SK-N-SH treated with all-trans-retinoic acid at 6 μM for 48 hours (cell line): ENCODE data around the gene IGFBP3.

Source experiments
- ATAC-seq: fragments of 200-7000 bp; cut with Tn5 transposase; 3 replicates; pipeline ENCODE4 v1.9.1; 2020; ENCODE audit warnings: mild to moderate bottlenecking, moderate library complexity
- ARNTL ChIP-seq: fragments of 450-650 bp; formaldehyde crosslinking; IDR thresholded peaks from 2 replicates; pipeline ENCODE4 v1.5.0; 2020; ENCODE audit warnings: low read depth, mild to moderate bottlenecking, moderate library complexity, borderline replicate concordance
- BACH2 ChIP-seq: fragments of 250-450 bp; sonication (Bioruptor Pico); IDR thresholded peaks from 2 replicates; pipeline ENCODE4 v1.9.0; 2021; ENCODE audit warnings: mild to moderate bottlenecking, borderline replicate concordance
- CSDC2 ChIP-seq: fragments of 250-450 bp; sonication (Bioruptor Pico); IDR thresholded peaks from 2 replicates; pipeline ENCODE4 v1.5.0; 2020; ENCODE audit warnings: mild to moderate bottlenecking, moderate library complexity
- GLIS3 ChIP-seq: fragments of 250-450 bp; sonication (Bioruptor Pico); IDR thresholded peaks from 2 replicates; pipeline ENCODE4 v1.5.0; 2020; ENCODE audit warnings: mild to moderate bottlenecking, moderate library complexity
- ISL1 ChIP-seq: fragments of 250-450 bp; sonication (Bioruptor Pico); IDR thresholded peaks from 2 replicates; pipeline ENCODE4 v2.1.2; 2022; ENCODE audit warnings: mild to moderate bottlenecking, moderate library complexity
- PPARA ChIP-seq: fragments of 250-450 bp; sonication (Bioruptor Pico); IDR thresholded peaks from 2 replicates; pipeline ENCODE4 v1.5.0; 2020; ENCODE audit warnings: mild to moderate bottlenecking, borderline replicate concordance
- RARB ChIP-seq: fragments of 250-450 bp; sonication (Bioruptor Pico); IDR thresholded peaks from 2 replicates; pipeline ENCODE4 v1.8.0; 2021; ENCODE audit warnings: mild to moderate bottlenecking, moderate library complexity
- TOX ChIP-seq: fragments of 250-450 bp; sonication (Bioruptor Pico); IDR thresholded peaks from 2 replicates; pipeline ENCODE4 v1.8.0; 2021; ENCODE audit warnings: mild to moderate bottlenecking, moderate library complexity, borderline replicate concordance
- ZC3H10 ChIP-seq: fragments of 250-450 bp; sonication (Bioruptor Pico); IDR thresholded peaks from 2 replicates; pipeline ENCODE4 v1.5.1; 2021; ENCODE audit warnings: mild to moderate bottlenecking, moderate library complexity
- ZFP3 ChIP-seq: fragments of 250-450 bp; sonication (Bioruptor Pico); IDR thresholded peaks from 2 replicates; pipeline ENCODE4 v1.5.0; 2020; ENCODE audit warnings: mild to moderate bottlenecking, moderate library complexity
- ZFP30 ChIP-seq: fragments of 450-650 bp; formaldehyde crosslinking; IDR thresholded peaks from 2 replicates; pipeline ENCODE4 v1.5.0; 2022; ENCODE audit warnings: mild to moderate bottlenecking, moderate library complexity
- ZNF565 ChIP-seq: fragments of 450-650 bp; formaldehyde crosslinking; conservative IDR thresholded peaks from 2 replicates; pipeline ENCODE4 v1.5.0; 2020; ENCODE audit warnings: low read depth, mild to moderate bottlenecking, moderate library complexity
- ZNF70 ChIP-seq: fragments of 450-650 bp; formaldehyde crosslinking; IDR thresholded peaks from 2 replicates; pipeline ENCODE4 v1.5.0; 2020; ENCODE audit warnings: mild to moderate bottlenecking, moderate library complexity
- ZNF8 ChIP-seq: fragments of 450-650 bp; formaldehyde crosslinking; IDR thresholded peaks from 2 replicates; pipeline ENCODE4 v1.5.0; 2020; ENCODE audit warnings: mild to moderate bottlenecking, moderate library complexity
- TF ChIP-seq, protein P1 (sequence below): fragments of 250-450 bp; sonication (Bioruptor Pico); IDR thresholded peaks from 2 replicates; pipeline ENCODE4 v1.5.0; 2020; ENCODE audit warnings: mild to moderate bottlenecking, moderate library complexity
- TF ChIP-seq, protein P2 (sequence below): fragments of 250-450 bp; sonication (Bioruptor Pico); IDR thresholded peaks from 2 replicates; pipeline ENCODE4 v1.5.1; 2021; ENCODE audit warnings: mild to moderate bottlenecking, moderate library complexity
- TF ChIP-seq, protein P3 (sequence below): fragments of 250-450 bp; sonication (Bioruptor Pico); IDR thresholded peaks from 2 replicates; pipeline ENCODE4 v1.8.0; 2020; ENCODE audit warnings: mild to moderate bottlenecking, moderate library complexity, borderline replicate concordance
- TF ChIP-seq, protein P4 (sequence below): fragments of 250-450 bp; sonication (Bioruptor Pico); IDR thresholded peaks from 2 replicates; pipeline ENCODE4 v1.5.1; 2020; ENCODE audit warnings: low read depth, mild to moderate bottlenecking, moderate library complexity

IGFBP3 gene

DNA sequence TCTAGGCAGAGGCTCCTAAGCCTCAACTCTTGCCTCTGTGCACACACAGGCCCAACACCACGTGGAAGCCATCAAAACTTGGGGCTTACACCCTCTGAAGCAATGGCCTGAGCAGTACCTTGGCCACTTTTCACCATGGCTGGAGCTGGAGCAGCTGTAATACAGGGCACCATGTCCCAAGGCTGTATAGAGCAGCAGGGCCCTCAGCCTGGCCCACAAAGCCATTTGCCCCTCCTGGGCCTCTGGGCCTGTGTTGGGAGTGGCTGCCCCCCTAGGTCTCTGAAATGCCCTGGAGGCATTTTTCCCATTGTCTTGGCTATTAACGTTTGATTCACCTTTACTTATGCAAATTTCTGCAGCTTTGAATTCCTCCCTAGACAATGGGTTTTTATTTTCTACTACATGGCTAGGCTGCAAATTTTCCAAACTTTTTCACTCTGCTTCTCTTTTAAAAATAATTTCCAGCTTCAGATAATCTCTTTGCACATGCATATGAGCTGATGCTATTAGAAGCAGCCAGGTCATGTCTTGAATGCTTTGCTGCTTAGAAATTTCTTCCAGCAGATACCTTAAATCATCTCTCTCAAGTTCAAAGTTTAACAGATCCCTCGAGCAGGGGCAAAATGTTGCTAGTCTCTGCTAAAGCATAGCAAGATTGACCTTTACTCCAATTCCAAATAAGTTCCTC lies 42.5 kb downstream of the IGFBP3 start:
- TF ChIP-seq, protein P1, sequence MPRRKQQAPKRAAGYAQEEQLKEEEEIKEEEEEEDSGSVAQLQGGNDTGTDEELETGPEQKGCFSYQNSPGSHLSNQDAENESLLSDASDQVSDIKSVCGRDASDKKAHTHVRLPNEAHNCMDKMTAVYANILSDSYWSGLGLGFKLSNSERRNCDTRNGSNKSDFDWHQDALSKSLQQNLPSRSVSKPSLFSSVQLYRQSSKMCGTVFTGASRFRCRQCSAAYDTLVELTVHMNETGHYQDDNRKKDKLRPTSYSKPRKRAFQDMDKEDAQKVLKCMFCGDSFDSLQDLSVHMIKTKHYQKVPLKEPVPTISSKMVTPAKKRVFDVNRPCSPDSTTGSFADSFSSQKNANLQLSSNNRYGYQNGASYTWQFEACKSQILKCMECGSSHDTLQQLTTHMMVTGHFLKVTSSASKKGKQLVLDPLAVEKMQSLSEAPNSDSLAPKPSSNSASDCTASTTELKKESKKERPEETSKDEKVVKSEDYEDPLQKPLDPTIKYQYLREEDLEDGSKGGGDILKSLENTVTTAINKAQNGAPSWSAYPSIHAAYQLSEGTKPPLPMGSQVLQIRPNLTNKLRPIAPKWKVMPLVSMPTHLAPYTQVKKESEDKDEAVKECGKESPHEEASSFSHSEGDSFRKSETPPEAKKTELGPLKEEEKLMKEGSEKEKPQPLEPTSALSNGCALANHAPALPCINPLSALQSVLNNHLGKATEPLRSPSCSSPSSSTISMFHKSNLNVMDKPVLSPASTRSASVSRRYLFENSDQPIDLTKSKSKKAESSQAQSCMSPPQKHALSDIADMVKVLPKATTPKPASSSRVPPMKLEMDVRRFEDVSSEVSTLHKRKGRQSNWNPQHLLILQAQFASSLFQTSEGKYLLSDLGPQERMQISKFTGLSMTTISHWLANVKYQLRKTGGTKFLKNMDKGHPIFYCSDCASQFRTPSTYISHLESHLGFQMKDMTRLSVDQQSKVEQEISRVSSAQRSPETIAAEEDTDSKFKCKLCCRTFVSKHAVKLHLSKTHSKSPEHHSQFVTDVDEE: no peak
- TF ChIP-seq, protein P2, sequence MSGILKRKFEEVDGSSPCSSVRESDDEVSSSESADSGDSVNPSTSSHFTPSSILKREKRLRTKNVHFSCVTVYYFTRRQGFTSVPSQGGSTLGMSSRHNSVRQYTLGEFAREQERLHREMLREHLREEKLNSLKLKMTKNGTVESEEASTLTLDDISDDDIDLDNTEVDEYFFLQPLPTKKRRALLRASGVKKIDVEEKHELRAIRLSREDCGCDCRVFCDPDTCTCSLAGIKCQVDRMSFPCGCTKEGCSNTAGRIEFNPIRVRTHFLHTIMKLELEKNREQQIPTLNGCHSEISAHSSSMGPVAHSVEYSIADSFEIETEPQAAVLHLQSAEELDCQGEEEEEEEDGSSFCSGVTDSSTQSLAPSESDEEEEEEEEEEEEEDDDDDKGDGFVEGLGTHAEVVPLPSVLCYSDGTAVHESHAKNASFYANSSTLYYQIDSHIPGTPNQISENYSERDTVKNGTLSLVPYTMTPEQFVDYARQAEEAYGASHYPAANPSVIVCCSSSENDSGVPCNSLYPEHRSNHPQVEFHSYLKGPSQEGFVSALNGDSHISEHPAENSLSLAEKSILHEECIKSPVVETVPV (CRISPR knock-in tag): no peak
- TF ChIP-seq, protein P3, sequence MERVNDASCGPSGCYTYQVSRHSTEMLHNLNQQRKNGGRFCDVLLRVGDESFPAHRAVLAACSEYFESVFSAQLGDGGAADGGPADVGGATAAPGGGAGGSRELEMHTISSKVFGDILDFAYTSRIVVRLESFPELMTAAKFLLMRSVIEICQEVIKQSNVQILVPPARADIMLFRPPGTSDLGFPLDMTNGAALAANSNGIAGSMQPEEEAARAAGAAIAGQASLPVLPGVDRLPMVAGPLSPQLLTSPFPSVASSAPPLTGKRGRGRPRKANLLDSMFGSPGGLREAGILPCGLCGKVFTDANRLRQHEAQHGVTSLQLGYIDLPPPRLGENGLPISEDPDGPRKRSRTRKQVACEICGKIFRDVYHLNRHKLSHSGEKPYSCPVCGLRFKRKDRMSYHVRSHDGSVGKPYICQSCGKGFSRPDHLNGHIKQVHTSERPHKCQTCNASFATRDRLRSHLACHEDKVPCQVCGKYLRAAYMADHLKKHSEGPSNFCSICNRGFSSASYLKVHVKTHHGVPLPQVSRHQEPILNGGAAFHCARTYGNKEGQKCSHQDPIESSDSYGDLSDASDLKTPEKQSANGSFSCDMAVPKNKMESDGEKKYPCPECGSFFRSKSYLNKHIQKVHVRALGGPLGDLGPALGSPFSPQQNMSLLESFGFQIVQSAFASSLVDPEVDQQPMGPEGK (CRISPR knock-in tag): no peak
- no peak for TF ChIP-seq GLIS3
- TF ChIP-seq ISL1 (CRISPR knock-in tag): no peak
- no peak for ATAC-seq

DNA sequence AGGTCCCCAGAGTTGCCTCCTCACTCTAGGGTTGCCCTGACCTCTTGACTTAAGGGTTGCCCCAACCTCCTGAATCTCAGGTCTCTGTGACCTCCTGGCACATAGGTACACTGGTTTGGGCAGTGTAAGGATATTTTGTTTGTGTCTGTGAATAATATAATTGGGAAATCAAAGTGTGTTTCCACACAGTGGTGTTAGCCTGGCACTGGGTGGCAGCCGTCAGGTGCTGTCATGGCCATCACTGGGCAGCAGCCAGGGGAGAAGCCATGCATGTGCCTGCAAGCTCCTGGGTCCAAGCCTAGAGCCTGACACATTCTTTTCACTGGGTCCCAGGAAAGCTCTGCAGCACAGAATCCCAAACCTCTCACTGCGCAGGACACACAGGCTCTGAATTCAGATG lies 44.6 kb downstream of the IGFBP3 start:
- TF ChIP-seq CSDC2 (CRISPR knock-in tag) (no peak), ZFP30 (CRISPR knock-in tag) (no peak), GLIS3 (no peak), PPARA (no peak), ZNF565 (no peak), ZFP3 (CRISPR knock-in tag) (no peak), BACH2 (CRISPR knock-in tag) (no peak), ZNF8 (CRISPR knock-in tag) (no peak), TOX (CRISPR knock-in tag) (no peak), ZNF70 (CRISPR knock-in tag) (no peak), ISL1 (CRISPR knock-in tag) (no peak), ZC3H10 (no peak), RARB (no peak), ARNTL (CRISPR knock-in tag) (no peak)
- TF ChIP-seq, protein P4, sequence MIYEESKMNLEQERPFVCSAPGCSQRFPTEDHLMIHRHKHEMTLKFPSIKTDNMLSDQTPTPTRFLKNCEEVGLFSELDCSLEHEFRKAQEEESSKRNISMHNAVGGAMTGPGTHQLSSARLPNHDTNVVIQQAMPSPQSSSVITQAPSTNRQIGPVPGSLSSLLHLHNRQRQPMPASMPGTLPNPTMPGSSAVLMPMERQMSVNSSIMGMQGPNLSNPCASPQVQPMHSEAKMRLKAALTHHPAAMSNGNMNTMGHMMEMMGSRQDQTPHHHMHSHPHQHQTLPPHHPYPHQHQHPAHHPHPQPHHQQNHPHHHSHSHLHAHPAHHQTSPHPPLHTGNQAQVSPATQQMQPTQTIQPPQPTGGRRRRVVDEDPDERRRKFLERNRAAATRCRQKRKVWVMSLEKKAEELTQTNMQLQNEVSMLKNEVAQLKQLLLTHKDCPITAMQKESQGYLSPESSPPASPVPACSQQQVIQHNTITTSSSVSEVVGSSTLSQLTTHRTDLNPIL (CRISPR knock-in tag): no peak
- TF ChIP-seq, protein P1: no peak
- TF ChIP-seq, protein P3 (CRISPR knock-in tag): no peak
- ATAC-seq: no peak
